ENCODE data around the gene COL13A1. TPM values are rescaled to one million over a fixed set of nuclear protein-coding genes. Genes with fewer than 3 reads are reported as not detected.

Gene COL13A1
- total and polyA plus RNA-seq, 2 of the 8 experiments (the other 6 are each of a cell fraction or from before 2014, with no cell fraction given) = 2.6 to 5.2 TPM

DNA sequence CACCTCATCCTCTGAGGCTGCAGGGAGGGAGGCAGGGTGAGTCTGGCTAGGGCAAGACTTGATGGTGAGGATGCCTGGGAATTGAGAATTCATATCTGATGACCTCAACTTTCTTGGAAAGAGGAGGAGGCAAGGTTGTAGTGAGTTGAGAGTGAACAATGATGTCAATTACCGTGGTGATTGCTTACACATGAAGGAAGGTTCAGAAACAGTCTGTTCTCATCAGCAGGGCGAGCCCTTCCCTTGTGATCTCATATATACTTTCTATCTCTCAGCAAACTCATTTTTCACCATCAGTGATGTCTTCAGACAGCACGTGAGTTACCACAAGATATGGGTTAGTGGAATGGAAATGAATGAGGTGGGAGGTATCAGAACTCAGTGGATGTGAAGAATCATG lies 20.1 kb upstream of the COL13A1 start:
- no peak overlapping the region for H2BK5ac ChIP-seq (ENCODE audit: low read depth, low read length)
- H3K23ac ChIP-seq (ENCODE audit: insufficient read length) = no peak overlapping the region
- H2BK120ac ChIP-seq (replicated peaks; ENCODE audit: low read depth, low read length) = no peak overlapping the region
- H3K4ac ChIP-seq (replicated peaks; ENCODE audit: insufficient read length, low read depth, low read length) = no peak overlapping the region
- no peak overlapping the region for H2AFZ ChIP-seq (ENCODE audit: low read length)
- H2BK15ac ChIP-seq (ENCODE audit: low read length) = no peak overlapping the region
- H3K27ac ChIP-seq (ENCODE audit: low read depth, low read length) = no peak overlapping the region
- H4K20me1 ChIP-seq (replicated peaks in 1 of 2; ENCODE audit: control insufficient read depth in 1 of 2, insufficient read depth in 2 of 2, low read length in 2 of 2) = no peaks in the 10 kb centered on the region
- no peak overlapping the region for H3K9ac ChIP-seq (replicated peaks in 1 of 4; ENCODE audit: extremely low read depth in 1 of 4, low read depth in 3 of 4, low read length in 3 of 4)
- no peak overlapping the region for H4K5ac ChIP-seq (ENCODE audit: insufficient read length, low read depth, low read length)
- WGBS, 2 experiments (ENCODE audit: extremely low coverage in 1 of 2, insufficient coverage in 1 of 2, insufficient read length in 1 of 2, insufficient replicate concordance in 2 of 2, low coverage in 1 of 2, low lambda C conversion rate in 2 of 2, missing lambda C conversion rate in 1 of 2) = 93% methylated on average over 3 of the region's 3 CpGs; no CpG with 5 or more reads in 1 of the 2 experiments
- H3K4me3 ChIP-seq (ENCODE audit: extremely low read depth in 1 of 4, insufficient read depth in 2 of 4, low read depth in 3 of 4, low read length in 4 of 4) = no peak overlapping the region
- no peak for DNase-seq (ENCODE audit: low read depth in 1 of 2, low spot score in 2 of 2)
- H3K4me1 ChIP-seq (replicated peaks in 1 of 4; ENCODE audit: control insufficient read depth in 3 of 4, insufficient read depth in 4 of 4, low read length in 3 of 4) = no peaks in the 10 kb centered on the region
- H3K36me3 ChIP-seq (ENCODE audit: control insufficient read depth in 2 of 4, insufficient read depth in 4 of 4, low read length in 3 of 4) = no peaks in the 10 kb centered on the region
- peaks cover 0 to 5% (median under 1%) of the 10 kb centered on the region in 4 experiments; a peak in 2 of 7 replicates for H3K27me3 ChIP-seq (replicated peaks in 1 of 4; ENCODE audit: control insufficient read depth in 3 of 4, extremely low read depth in 1 of 4, insufficient read depth in 3 of 4, low read length in 3 of 4)
- H3K4me2 ChIP-seq (ENCODE audit: insufficient read depth in 1 of 2, low read depth in 2 of 2, low read length in 2 of 2) = no peak overlapping the region
- H4K8ac ChIP-seq (ENCODE audit: extremely low read depth, insufficient read depth, low read length) = no peak overlapping the region
- no peak overlapping the region for H2BK20ac ChIP-seq (ENCODE audit: low read length)
- H3K56ac ChIP-seq (replicated peaks; ENCODE audit: insufficient read length, low read depth, low read length) = no peak overlapping the region
- H2AK5ac ChIP-seq (ENCODE audit: low read depth, low read length) = no peak overlapping the region
- no peaks in the 10 kb centered on the region for H3K79me2 ChIP-seq (ENCODE audit: control insufficient read depth in 1 of 2, insufficient read depth in 2 of 2, low read length in 2 of 2)
- no peak overlapping the region for H3K18ac ChIP-seq (ENCODE audit: extremely low read depth, low read length)
- H3K14ac ChIP-seq (ENCODE audit: insufficient read length) = no peak overlapping the region
- ChIA-PET POLR2A (ENCODE audit: partially characterized antibody) (no interaction called here), CTCF (ENCODE audit: partially characterized antibody) (interaction anchor here (1.4 to 41.3 kb wide), 6 partner anchors 6 to 133 kb away, joined by 3 to 958 read pairs (median 8); partner anchors contain the start of gene COL13A1)
- no peak overlapping the region for H4K91ac ChIP-seq (replicated peaks; ENCODE audit: insufficient read length, low read length)
- no peak for FAIRE-seq
- no peaks in the 10 kb centered on the region for H3K79me1 ChIP-seq (ENCODE audit: low read depth, low read length)
- peak overlapping the region; percentile 10; the same call in 1 of the 2 replicates for H2BK12ac ChIP-seq (ENCODE audit: low read depth, low read length)
- no peaks in the 10 kb centered on the region for H3K9me3 ChIP-seq (ENCODE audit: insufficient read depth in 2 of 2, low read depth in 1 of 2, low read length in 1 of 2)
- no peaks in the 10 kb centered on the region for H3K23me2 ChIP-seq (ENCODE audit: low read depth, low read length)
- no peak for TF ChIP-seq SIX5 (IDR thresholded peaks at IDR 0.05; ENCODE audit: low read depth, low read length)
- TF ChIP-seq RBBP5 (IDR thresholded peaks at IDR 0.05; ENCODE audit: borderline replicate concordance, low read depth, low read length) = no peak
- TF ChIP-seq POU5F1 (IDR thresholded peaks at IDR 0.05; ENCODE audit: low read depth, low read length) = no peak
- TF ChIP-seq USF2 (IDR thresholded peaks at IDR 0.05; ENCODE audit: low read length) = no peak
- TF ChIP-seq HDAC6 (IDR thresholded peaks at IDR 0.05; ENCODE audit: low read depth, low read length) = no peak
- TF ChIP-seq EP300 (IDR thresholded peaks at IDR 0.05; ENCODE audit: borderline replicate concordance in 1 of 2, low read depth in 2 of 2, low read length in 2 of 2) = no peak
- no peak for TF ChIP-seq ZNF274 (IDR thresholded peaks at IDR 0.05; ENCODE audit: borderline replicate concordance, extremely low read depth, low read length)
- no peak for TF ChIP-seq MAX (IDR thresholded peaks at IDR 0.05)
- no peak for TF ChIP-seq CBX8 (IDR thresholded peaks at IDR 0.05; ENCODE audit: borderline replicate concordance, low read depth, low read length)

Data from H1 (cell line).